ENCODE data around the gene MYMX.

DNA sequence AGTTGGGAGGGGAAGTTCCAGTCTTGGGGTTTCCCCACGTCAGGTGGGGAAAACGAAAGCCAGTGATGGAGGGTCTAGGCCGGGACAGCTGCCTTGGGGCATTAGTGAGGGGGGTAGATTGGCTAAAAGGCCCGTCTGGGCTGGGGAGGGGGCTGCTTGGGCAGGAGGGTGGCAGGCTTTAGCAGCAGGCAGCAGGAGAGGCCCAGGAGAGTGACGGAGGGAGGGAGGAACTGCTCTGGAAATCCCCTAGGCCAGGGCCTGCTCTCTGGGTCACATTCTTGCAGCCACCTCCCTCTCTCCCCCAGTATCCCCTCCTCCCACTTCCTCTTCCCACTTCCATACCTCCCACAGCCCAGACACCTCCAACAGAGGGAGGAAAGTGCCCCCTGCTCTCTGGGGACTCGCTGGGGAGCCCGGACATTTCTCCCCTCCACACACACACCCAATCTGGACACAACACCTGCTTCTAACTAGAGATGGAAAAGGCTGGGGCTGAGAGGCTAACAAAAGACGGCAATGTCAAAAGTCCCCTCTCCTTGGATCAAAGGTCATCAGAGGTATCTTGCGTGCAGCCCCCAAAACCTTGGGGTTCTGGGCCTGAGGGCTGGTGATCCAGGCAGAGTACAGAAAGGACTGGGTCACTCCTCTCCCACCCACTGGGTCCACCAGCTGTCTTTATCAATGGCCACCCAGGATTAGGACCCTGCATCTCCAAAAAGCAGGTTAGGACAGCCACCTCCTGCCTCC is 46.8 kb downstream of the MYMX start:
- TF ChIP-seq, protein P1, sequence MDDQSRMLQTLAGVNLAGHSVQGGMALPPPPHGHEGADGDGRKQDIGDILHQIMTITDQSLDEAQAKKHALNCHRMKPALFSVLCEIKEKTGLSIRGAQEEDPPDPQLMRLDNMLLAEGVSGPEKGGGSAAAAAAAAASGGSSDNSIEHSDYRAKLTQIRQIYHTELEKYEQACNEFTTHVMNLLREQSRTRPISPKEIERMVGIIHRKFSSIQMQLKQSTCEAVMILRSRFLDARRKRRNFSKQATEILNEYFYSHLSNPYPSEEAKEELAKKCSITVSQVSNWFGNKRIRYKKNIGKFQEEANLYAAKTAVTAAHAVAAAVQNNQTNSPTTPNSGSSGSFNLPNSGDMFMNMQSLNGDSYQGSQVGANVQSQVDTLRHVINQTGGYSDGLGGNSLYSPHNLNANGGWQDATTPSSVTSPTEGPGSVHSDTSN (IDR thresholded peaks at IDR 0.05): no peak
- TF ChIP-seq, protein P2, sequence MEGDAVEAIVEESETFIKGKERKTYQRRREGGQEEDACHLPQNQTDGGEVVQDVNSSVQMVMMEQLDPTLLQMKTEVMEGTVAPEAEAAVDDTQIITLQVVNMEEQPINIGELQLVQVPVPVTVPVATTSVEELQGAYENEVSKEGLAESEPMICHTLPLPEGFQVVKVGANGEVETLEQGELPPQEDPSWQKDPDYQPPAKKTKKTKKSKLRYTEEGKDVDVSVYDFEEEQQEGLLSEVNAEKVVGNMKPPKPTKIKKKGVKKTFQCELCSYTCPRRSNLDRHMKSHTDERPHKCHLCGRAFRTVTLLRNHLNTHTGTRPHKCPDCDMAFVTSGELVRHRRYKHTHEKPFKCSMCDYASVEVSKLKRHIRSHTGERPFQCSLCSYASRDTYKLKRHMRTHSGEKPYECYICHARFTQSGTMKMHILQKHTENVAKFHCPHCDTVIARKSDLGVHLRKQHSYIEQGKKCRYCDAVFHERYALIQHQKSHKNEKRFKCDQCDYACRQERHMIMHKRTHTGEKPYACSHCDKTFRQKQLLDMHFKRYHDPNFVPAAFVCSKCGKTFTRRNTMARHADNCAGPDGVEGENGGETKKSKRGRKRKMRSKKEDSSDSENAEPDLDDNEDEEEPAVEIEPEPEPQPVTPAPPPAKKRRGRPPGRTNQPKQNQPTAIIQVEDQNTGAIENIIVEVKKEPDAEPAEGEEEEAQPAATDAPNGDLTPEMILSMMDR (IDR thresholded peaks at IDR 0.05): no peak
- TF ChIP-seq FOSL2 (IDR thresholded peaks at IDR 0.05) (no peak), FOSL2 (CRISPR knock-in tag; IDR thresholded peaks at IDR 0.05) (no peak), POLR2A (IDR thresholded peaks at IDR 0.05; ENCODE audit: low read length) (no peak)

All from A549 (cell line).